H1 (cell line): ENCODE results near the gene CCDC77. TPM values are rescaled to one million over a fixed set of nuclear protein-coding genes. Genes with fewer than 3 reads are reported as not detected.

Experiments used
- CTCF ChIA-PET: fragments of 300-600 bp; sonication (Branson Sonifier 250); formaldehyde crosslinking; loops from one replicate; lab custom pipeline; 2021; ENCODE audit not compliant: partially characterized antibody; lab: Charles Lee
- POLR2A ChIA-PET: fragments of 300-600 bp; sonication (Branson Sonifier 250); formaldehyde crosslinking; loops from one replicate; lab custom pipeline; 2021; ENCODE audit warnings: inconsistent platforms; ENCODE audit not compliant: partially characterized antibody; lab: Charles Lee
- DNase-seq, 2 experiments: peaks; one replicate each; pipeline versions ENCODE4 v3.0.0 to v3.0.0-alpha.2; 2010 to 2022; ENCODE audit warnings: low spot score in 2 of 2, low read depth in 1 of 2, mixed read lengths in 1 of 2
- FAIRE-seq: peaks from 2 replicates; lab custom pipeline; 2011; peaks lifted over from hg19 to GRCh38; lab: Jason Lieb, UNC
- H2AFZ ChIP-seq: 2 replicates; pipeline ENCODE4 v1.8.1; 2012; ENCODE audit warnings: low read length, inconsistent platforms
- H2AK5ac ChIP-seq: 2 replicates; pipeline ENCODE4 v1.6.1; 2013; ENCODE audit warnings: low read depth, low read length
- H2BK120ac ChIP-seq: replicated peaks from 2 replicates; pipeline ENCODE3; 2013; ENCODE audit warnings: low read depth, low read length, inconsistent platforms
- H2BK12ac ChIP-seq: 2 replicates; pipeline ENCODE4 v1.6.1; 2013; ENCODE audit warnings: low read depth, low read length
- H2BK15ac ChIP-seq: 2 replicates; pipeline ENCODE4 v1.6.1; 2013; ENCODE audit warnings: low read length
- H2BK20ac ChIP-seq: 2 replicates; pipeline ENCODE4 v1.6.1; 2013; ENCODE audit warnings: low read length
- H2BK5ac ChIP-seq: 2 replicates; pipeline ENCODE4 v1.6.1; 2013; ENCODE audit warnings: low read depth, low read length
- H3K14ac ChIP-seq: 2 replicates; pipeline ENCODE4 v1.6.1; 2013; ENCODE audit warnings: inconsistent platforms; ENCODE audit not compliant: insufficient read length
- H3K18ac ChIP-seq: 2 replicates; pipeline ENCODE4 v1.6.1; 2013; ENCODE audit warnings: low read length; ENCODE audit errors: extremely low read depth
- H3K23ac ChIP-seq: 2 replicates; pipeline ENCODE4 v1.6.1; 2013; ENCODE audit warnings: inconsistent platforms; ENCODE audit not compliant: insufficient read length
- H3K23me2 ChIP-seq: 2 replicates; pipeline ENCODE4 v1.6.1; 2013; ENCODE audit warnings: low read depth, low read length
- H3K27ac ChIP-seq: 2 replicates; pipeline ENCODE4 v1.6.1; 2011; ENCODE audit warnings: low read depth, low read length, inconsistent platforms
- H3K27me3 ChIP-seq, 4 experiments: replicated peaks in 1 of 4; 1 replicate in 1 of 4; 2 replicates in 3 of 4; pipeline versions ENCODE4 v1.6.1 to v1.8.1; 2011 to 2013; ENCODE audit warnings: low read length in 3 of 4, mild to moderate bottlenecking in 3 of 4, inconsistent platforms in 2 of 4, mixed read lengths in 2 of 4, moderate library complexity in 1 of 4; ENCODE audit not compliant: control insufficient read depth in 3 of 4, insufficient read depth in 3 of 4; ENCODE audit errors: extremely low read depth in 1 of 4
- H3K36me3 ChIP-seq, 4 experiments: 2 replicates each; pipeline versions ENCODE4 v1.6.1 to v1.8.1; 2011 to 2013; ENCODE audit warnings: mild to moderate bottlenecking in 4 of 4, low read length in 3 of 4, moderate library complexity in 2 of 4, control low read depth in 1 of 4, inconsistent platforms in 1 of 4; ENCODE audit not compliant: insufficient read depth in 4 of 4, control insufficient read depth in 2 of 4
- H3K4ac ChIP-seq: replicated peaks from 2 replicates; pipeline ENCODE3; 2013; ENCODE audit warnings: low read length, low read depth, mixed read lengths, inconsistent platforms; ENCODE audit not compliant: insufficient read length
- H3K4me1 ChIP-seq, 4 experiments: replicated peaks in 1 of 4; 1 replicate in 1 of 4; 2 replicates in 3 of 4; pipeline versions ENCODE4 v1.6.1 to v1.8.1; 2011 to 2013; ENCODE audit warnings: low read length in 3 of 4, inconsistent platforms in 2 of 4, mixed read lengths in 1 of 4; ENCODE audit not compliant: insufficient read depth in 4 of 4, control insufficient read depth in 3 of 4
- H3K4me2 ChIP-seq, 2 experiments: 2 replicates each; pipeline versions ENCODE4 v1.6.1 to v1.8.1; 2011 to 2013; ENCODE audit warnings: low read depth in 2 of 2, low read length in 2 of 2, control low read depth in 1 of 2, inconsistent platforms in 1 of 2, mild to moderate bottlenecking in 1 of 2; ENCODE audit not compliant: insufficient read depth in 1 of 2
- H3K4me3 ChIP-seq, 4 experiments: fragments of 200-600, 300-600 bp in 1 of 4; sonication (generic), shearing (Covaris generic), sonication (Bioruptor Twin) in 1 of 4; 2 replicates each; pipeline versions ENCODE4 v1.5.1 to v1.8.1; 2011 to 2016; ENCODE audit warnings: low read length in 4 of 4, low read depth in 3 of 4, control low read depth in 2 of 4, inconsistent platforms in 2 of 4, mild to moderate bottlenecking in 2 of 4, mixed read lengths in 1 of 4, moderate library complexity in 1 of 4; ENCODE audit not compliant: insufficient read depth in 2 of 4; ENCODE audit errors: extremely low read depth in 1 of 4
- H3K56ac ChIP-seq: replicated peaks from 2 replicates; pipeline ENCODE3; 2013; ENCODE audit warnings: low read depth, mild to moderate bottlenecking, mixed read lengths, low read length, inconsistent platforms; ENCODE audit not compliant: insufficient read length
- H3K79me1 ChIP-seq: 2 replicates; pipeline ENCODE4 v1.6.1; 2013; ENCODE audit warnings: low read depth, low read length, control low read depth
- H3K79me2 ChIP-seq, 2 experiments: 2 replicates each; pipeline versions ENCODE4 v1.6.1 to v1.8.1; 2012 to 2013; ENCODE audit warnings: low read length in 2 of 2, mild to moderate bottlenecking in 2 of 2, inconsistent platforms in 1 of 2; ENCODE audit not compliant: insufficient read depth in 2 of 2, control insufficient read depth in 1 of 2
- H3K9ac ChIP-seq, 4 experiments: replicated peaks in 1 of 4; 1 replicate in 1 of 4; 2 replicates in 3 of 4; pipeline versions ENCODE4 v1.6.1 to v1.8.1; 2011 to 2013; ENCODE audit warnings: low read depth in 3 of 4, low read length in 3 of 4, control low read depth in 2 of 4, mild to moderate bottlenecking in 2 of 4, moderate library complexity in 2 of 4, inconsistent platforms in 1 of 4; ENCODE audit errors: extremely low read depth in 1 of 4
- H3K9me3 ChIP-seq, 2 experiments: 2 replicates each; pipeline versions ENCODE4 v1.6.1 to v1.8.1; 2012 to 2013; ENCODE audit warnings: mild to moderate bottlenecking in 2 of 2, moderate library complexity in 2 of 2, control low read depth in 1 of 2, inconsistent platforms in 1 of 2, low read depth in 1 of 2, low read length in 1 of 2, mixed read lengths in 1 of 2; ENCODE audit not compliant: insufficient read depth in 2 of 2
- H4K20me1 ChIP-seq, 2 experiments: replicated peaks in 1 of 2; 2 replicates each; pipeline versions ENCODE3 to v1.8.1; 2011 to 2013; ENCODE audit warnings: inconsistent platforms in 2 of 2, low read length in 2 of 2, mild to moderate bottlenecking in 1 of 2; ENCODE audit not compliant: insufficient read depth in 2 of 2, control insufficient read depth in 1 of 2
- H4K5ac ChIP-seq: 2 replicates; pipeline ENCODE4 v1.6.1; 2013; ENCODE audit warnings: low read length, low read depth, mixed read lengths, inconsistent platforms; ENCODE audit not compliant: insufficient read length
- H4K8ac ChIP-seq: 2 replicates; pipeline ENCODE4 v1.8.0; 2013; ENCODE audit warnings: mild to moderate bottlenecking, moderate library complexity, low read length, inconsistent platforms; ENCODE audit not compliant: insufficient read depth; ENCODE audit errors: extremely low read depth
- H4K91ac ChIP-seq: replicated peaks from 2 replicates; pipeline ENCODE3; 2013; ENCODE audit warnings: low read length, mixed read lengths, inconsistent platforms; ENCODE audit not compliant: insufficient read length
- MAFK ChIP-seq: IDR thresholded peaks from 2 replicates; pipeline ENCODE4 v1.6.1; 2012; ENCODE audit warnings: low read depth, mild to moderate bottlenecking, improper control_type of control experiment, low read length
- POLR2A ChIP-seq, 2 experiments: IDR thresholded peaks; 1 replicate in 1 of 2; 2 replicates in 1 of 2; pipeline ENCODE4 v1.6.1; 2011; ENCODE audit warnings: low read depth in 2 of 2, low read length in 2 of 2, mild to moderate bottlenecking in 2 of 2; ENCODE audit errors: control extremely low read depth in 1 of 2
- YY1 ChIP-seq: IDR thresholded peaks from 2 replicates; pipeline ENCODE4 v1.6.1; 2011; ENCODE audit warnings: low read depth, mild to moderate bottlenecking, low read length
- WGBS, 2 experiments: shearing (Covaris generic) in 1 of 2; methylation state at CpG; one replicate each; pipeline versions ENCODE4 v1.1.6 to v1.1.7; 2013 to 2015; ENCODE audit warnings: low lambda C conversion rate in 2 of 2, mixed read lengths in 2 of 2, inconsistent platforms in 1 of 2, low coverage in 1 of 2, missing lambda C conversion rate in 1 of 2; ENCODE audit not compliant: insufficient replicate concordance in 2 of 2, insufficient coverage in 1 of 2, insufficient read length in 1 of 2; ENCODE audit errors: extremely low coverage in 1 of 2, missing lambda C conversion rate in 1 of 2; 5-methylcytosine and 5-hydroxymethylcytosine counted together
- polyA plus RNA-seq, 7 experiments: library from polyadenylated mRNA; depleted of rRNA in 3 of 7; stranded (reverse) in 5 of 7; unstranded in 2 of 7; fragments of >200 nt in 5 of 7; fragments of 200-250 nt in 2 of 7; gene quantifications; 1 replicate in 5 of 7; 2 replicates in 1 of 7; 4 replicates in 1 of 7; pipeline versions ENCODE4 v1.2.1 to v1.2.3, GENCODE V29; 2011 to 2013; ENCODE audit warnings: missing spikeins in 2 of 7, mixed read lengths in 2 of 7
- total RNA-seq: library from RNA; stranded (reverse); fragmentation: NEBNext Ultra II Directional; extraction: Animal tissue kit (Norgen Biotek cat#: 25700); gene quantifications from 2 replicates; pipeline ENCODE4 v1.2.1, GENCODE V29; 2021

Gene CCDC77
- total and polyA plus RNA-seq, 2 of the 8 experiments (the other 6 are each of a cell fraction or from before 2014, with no cell fraction given) = 10.3 to 30.4 TPM

- CTCF ChIA-PET = interaction anchor here (0.7 kb wide), 1 partner anchor 13 kb away, joined by 5 read pairs; the partner anchor contains the start of gene CCDC77
- Histone ChIP-seq H3K27ac (peak overlapping the region; percentile 95), H4K20me1 (peaks cover 1 to 3% of the 10 kb centered on the region in 2 experiments), H3K23ac (no peak overlapping the region), H3K4ac (no peak overlapping the region), H3K56ac (peak overlapping the region; percentile 9), H3K27me3 (no peaks in the 10 kb centered on the region), H3K4me1 (no peaks in the 10 kb centered on the region; a peak in 2 of 7 replicates), H2BK20ac (no peak overlapping the region), H4K5ac (no peak overlapping the region), H2BK15ac (no peak overlapping the region), H3K23me2 (peaks cover 15% of the 10 kb centered on the region), H4K8ac (peak overlapping the region; percentile 98), H2BK12ac (peak overlapping the region; percentile 98; the same call in 1 of the 2 replicates), H4K91ac (no peak overlapping the region), H3K9me3 (no peaks in the 10 kb centered on the region), H3K79me2 (peaks cover 16 to 42% of the 10 kb centered on the region in 2 experiments), H3K14ac (no peak overlapping the region), H3K18ac (peak overlapping the region; percentile 32; the same call in 1 of the 2 replicates), H3K36me3 (peaks cover 0 to 11% (median 5%) of the 10 kb centered on the region in 4 experiments; a peak in 5 of 8 replicates), H2BK120ac (no peak overlapping the region), H3K9ac (peak overlapping the region; percentile 73 to 95 (median 90)), H3K4me2 (peak overlapping the region; percentile 93 to 98), H2AFZ (peak overlapping the region; percentile 98; the same call in 1 of the 2 replicates), H2AK5ac (no peak overlapping the region), H2BK5ac (peak overlapping the region; percentile 100), H3K79me1 (0 out of 2 replicates have a peak, but pooled peaks cover 2% of the 10 kb centered on the region), H3K4me3 (peak overlapping the region; percentile 86 to 98 (median 94))
- WGBS, 2 experiments = 4% methylated on average over 25 of the region's 35 CpGs; no CpG with 5 or more reads in 1 of the 2 experiments
- DNase-seq = no peak
- FAIRE-seq = no peak
- no peak for TF ChIP-seq MAFK
- peak; percentile 72 for TF ChIP-seq YY1
- peak in 1 of 2 experiments; percentile 23; a peak in 1 of 3 replicates for TF ChIP-seq POLR2A (IDR thresholded peaks at IDR 0.05; ENCODE audit: control extremely low read depth in 1 of 2, low read depth in 2 of 2, low read length in 2 of 2)
- POLR2A ChIA-PET = interaction anchor here (0.6 to 6.0 kb wide), 5 partner anchors 9 to 283 kb away, joined by 3 to 73 read pairs (median 4); partner anchors contain the start of gene CCDC77
These were observed 12.8 kb upstream of the CCDC77 start for GRCh38 chr12:388541-389141.
